CD14-positive monocyte (primary cell): ENCODE results near the gene TFB1M. TPM values are rescaled to one million over a fixed set of nuclear protein-coding genes. Genes with fewer than 3 reads are reported as not detected.
"Not testable (repeated sequence)": the region's sequence is repeated elsewhere in the genome, so short reads cannot be mapped to it uniquely, and the experiment has no call there.

Source experiments
- DNase-seq, 3 donors: peaks; one replicate each; pipeline ENCODE4 v3.0.0-alpha.2; 2011 to 2022
- H2AFZ ChIP-seq: 2 replicates; pipeline ENCODE4 v1.6.0; 2012; ENCODE audit warnings: mild to moderate bottlenecking, low read depth, low read length, inconsistent platforms; ENCODE audit not compliant: insufficient read depth, poor library complexity, severe bottlenecking
- H3K27ac ChIP-seq, 2 donors: 1 replicate in 1 of 2; 2 replicates in 1 of 2; pipeline ENCODE4 v1.5.1; 2012 to 2013; ENCODE audit warnings: low read length in 2 of 2, control low read depth in 1 of 2, inconsistent platforms in 1 of 2, low read depth in 1 of 2, mild to moderate bottlenecking in 1 of 2
- H3K27me3 ChIP-seq, 2 donors: one replicate each; pipeline versions ENCODE4 v1.6.0 to v1.6.1; 2011 to 2013; ENCODE audit warnings: low read length in 2 of 2; ENCODE audit not compliant: control insufficient read depth in 2 of 2, insufficient read depth in 2 of 2
- H3K36me3 ChIP-seq, 2 donors: replicated peaks in 1 of 2; 1 replicate in 1 of 2; 2 replicates in 1 of 2; pipeline versions ENCODE4 v1.5.1 to v1.6.1; 2012 to 2013; ENCODE audit warnings: low read length in 2 of 2, control low read depth in 1 of 2, inconsistent platforms in 1 of 2, mild to moderate bottlenecking in 1 of 2; ENCODE audit not compliant: insufficient read depth in 2 of 2, control insufficient read depth in 1 of 2
- H3K4me1 ChIP-seq, 2 donors: 1 replicate in 1 of 2; 2 replicates in 1 of 2; pipeline versions ENCODE4 v1.5.1 to v1.6.1; 2012 to 2013; ENCODE audit warnings: low read length in 2 of 2, control low read depth in 1 of 2, inconsistent platforms in 1 of 2, mild to moderate bottlenecking in 1 of 2, moderate library complexity in 1 of 2; ENCODE audit not compliant: insufficient read depth in 2 of 2, control insufficient read depth in 1 of 2
- H3K4me2 ChIP-seq: replicated peaks from 2 replicates; pipeline ENCODE3; 2012; ENCODE audit warnings: low read length, moderate library complexity, mild to moderate bottlenecking; ENCODE audit not compliant: poor library complexity, severe bottlenecking; ENCODE audit errors: extremely low read depth
- H3K4me3 ChIP-seq, 3 experiments: fragments of 200-600 bp in 1 of 3; sonication (generic) in 1 of 3; replicated peaks in 1 of 3; 1 replicate in 2 of 3; 2 replicates in 1 of 3; pipeline ENCODE4 v1.5.1; 2011 to 2013; ENCODE audit warnings: low read length in 3 of 3, mild to moderate bottlenecking in 3 of 3, control low read depth in 2 of 3, low read depth in 2 of 3, inconsistent platforms in 1 of 3, moderate library complexity in 1 of 3
- H3K79me2 ChIP-seq: 2 replicates; pipeline ENCODE4 v1.6.0; 2012; ENCODE audit warnings: mild to moderate bottlenecking, control low read depth, inconsistent platforms, low read length, moderate library complexity; ENCODE audit not compliant: insufficient read depth
- H3K9ac ChIP-seq: 2 replicates; pipeline ENCODE4 v1.6.0; 2017; ENCODE audit warnings: low read length, mild to moderate bottlenecking; ENCODE audit not compliant: insufficient read depth, poor library complexity, severe bottlenecking
- H3K9me3 ChIP-seq, 2 donors: replicated peaks in 1 of 2; 1 replicate in 1 of 2; 2 replicates in 1 of 2; pipeline versions ENCODE4 v1.5.1 to v1.6.1; 2012 to 2013; ENCODE audit warnings: low read length in 2 of 2, control low read depth in 1 of 2; ENCODE audit not compliant: control insufficient read depth in 1 of 2, insufficient read depth in 1 of 2
- H4K20me1 ChIP-seq: 2 replicates; pipeline ENCODE4 v1.6.0; 2012; ENCODE audit warnings: mild to moderate bottlenecking, low read length, control low read depth, moderate library complexity; ENCODE audit not compliant: insufficient read depth
- H3K27ac Mint-ChIP-seq, 7 donors: one replicate each; pipeline ENCODE4 v1.8.0; 2020; ENCODE audit warnings: mild to moderate bottlenecking in 7 of 7, mixed read lengths in 7 of 7, moderate library complexity in 6 of 7, inconsistent platforms in 2 of 7
- H3K27me3 Mint-ChIP-seq, 3 donors: one replicate each; pipeline ENCODE4 v1.8.0; 2021 to 2022; ENCODE audit warnings: low read depth in 3 of 3, mild to moderate bottlenecking in 3 of 3, mixed read lengths in 3 of 3, moderate library complexity in 3 of 3, inconsistent platforms in 1 of 3
- H3K36me3 Mint-ChIP-seq, 2 donors: one replicate each; pipeline ENCODE4 v1.8.0; 2020; ENCODE audit warnings: mixed read lengths in 2 of 2, inconsistent platforms in 1 of 2, mild to moderate bottlenecking in 1 of 2
- H3K4me1 Mint-ChIP-seq: one replicate; pipeline ENCODE4 v1.8.0; 2020; ENCODE audit warnings: mild to moderate bottlenecking, mixed read lengths
- H3K4me3 Mint-ChIP-seq, 2 donors: one replicate each; pipeline ENCODE4 v1.8.0; 2020; ENCODE audit warnings: mild to moderate bottlenecking in 2 of 2, mixed read lengths in 2 of 2, moderate library complexity in 1 of 2
- H3K9me3 Mint-ChIP-seq, 7 donors: one replicate each; pipeline ENCODE4 v1.8.0; 2020 to 2022; ENCODE audit warnings: mixed read lengths in 7 of 7, mild to moderate bottlenecking in 6 of 7, moderate library complexity in 6 of 7, inconsistent platforms in 2 of 7
- CTCF ChIP-seq: fragments of 200-600 bp; IDR thresholded peaks from one replicate; pipeline ENCODE4 v1.8.0; 2022; ENCODE audit warnings: antibody characterized with exemption, mild to moderate bottlenecking
- WGBS: methylation state at CpG from one replicate; pipeline ENCODE4 v1.1.5; 2013; ENCODE audit warnings: missing lambda C conversion rate; ENCODE audit not compliant: insufficient coverage; 5-methylcytosine and 5-hydroxymethylcytosine counted together
- intact Hi-C, 2 donors: fragments of 100-400 bp; cut with micrococcal nuclease; formaldehyde crosslinking; loops; one replicate each; pipeline versions ENCODE4 v1.15.0 to v1.15.1; 2023
- polyA plus RNA-seq, 3 donors: library from polyadenylated mRNA; depleted of rRNA in 1 of 3; unstranded in 2 of 3; stranded (reverse) in 1 of 3; fragments of 300-500 nt in 2 of 3; fragments of >200 nt in 1 of 3; fragmentation: Illumina TruSeq in 2 of 3; gene quantifications; 1 replicate in 2 of 3; 2 replicates in 1 of 3; pipeline ENCODE4 v1.2.3, GENCODE V29; 2012 to 2021

The TFB1M gene
- polyA plus RNA-seq, 3 donors, result 4.8 to 5.4 (median 4.8) TPM

DNA sequence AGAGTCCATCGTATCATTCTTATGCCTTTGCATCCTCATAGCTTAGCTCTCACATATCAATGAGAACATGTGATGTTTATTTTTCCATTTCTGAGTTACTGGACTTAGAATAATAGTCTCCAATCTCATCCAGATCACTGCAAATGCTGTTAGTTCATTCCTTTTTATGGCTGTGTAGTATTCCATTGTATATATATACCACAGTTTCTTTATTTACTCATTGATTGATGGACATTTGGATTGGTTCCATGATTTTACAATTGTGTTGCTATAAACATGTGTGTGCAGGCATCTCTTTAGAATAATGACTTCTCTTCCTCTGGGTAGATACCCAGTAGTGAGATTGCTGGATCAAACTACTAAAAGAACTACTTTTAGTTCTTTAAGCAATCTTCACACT lies 21.0 kb upstream of the TFB1M start:
- Mint-ChIP-seq H3K4me1 (no peaks in the 10 kb centered on the region), H3K4me3 (no peak overlapping the region), H3K27me3 (no peaks in the 10 kb centered on the region), H3K9me3 (peaks cover 7 to 27% (median 16%) of the 10 kb centered on the region in 7 donors), H3K27ac (no peak overlapping the region), H3K36me3 (no peaks in the 10 kb centered on the region)
- no peaks in the 10 kb centered on the region for H3K36me3 ChIP-seq
- intact Hi-C loops, result no loop called here
- peaks cover 0 to 6% of the 10 kb centered on the region in 2 donors for H3K9me3 ChIP-seq
- DNase-seq, result no peak
- H3K4me2 ChIP-seq, result no peak overlapping the region
- no peaks in the 10 kb centered on the region for H4K20me1 ChIP-seq
- no peaks in the 10 kb centered on the region for H3K79me2 ChIP-seq
- H3K9ac ChIP-seq, result no peak overlapping the region
- no peak for TF ChIP-seq CTCF
- H3K27me3 ChIP-seq, result no peaks in the 10 kb centered on the region
- no peak overlapping the region for H3K27ac ChIP-seq
- no CpG with 5 or more reads among the region's 1 CpG for WGBS
- no peak overlapping the region for H3K4me3 ChIP-seq
- no peaks in the 10 kb centered on the region for H3K4me1 ChIP-seq
- no peak overlapping the region for H2AFZ ChIP-seq

DNA sequence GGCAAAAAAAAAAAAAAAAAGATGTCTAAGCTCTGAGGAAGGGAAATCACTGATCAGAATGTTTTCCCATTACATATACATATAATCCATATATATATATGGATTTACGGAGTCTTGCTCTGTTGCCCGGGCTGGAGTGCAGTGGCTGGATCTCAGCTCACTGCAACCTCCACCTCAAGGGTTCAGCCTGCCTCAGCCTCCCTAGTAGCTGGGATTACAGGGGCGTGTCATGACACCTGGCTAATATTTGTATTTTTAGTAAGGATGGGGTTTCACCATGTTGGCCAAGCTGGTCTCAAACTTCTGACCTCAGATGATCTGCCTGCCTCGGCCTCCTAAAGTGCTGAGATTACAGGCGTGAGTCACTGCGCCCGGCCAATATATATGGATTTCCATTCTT lies 19.8 kb upstream of the TFB1M start:
- H3K27ac Mint-ChIP-seq, H3K36me3 Mint-ChIP-seq, H3K79me2 ChIP-seq, H3K27me3 ChIP-seq, H2AFZ ChIP-seq, intact Hi-C loops, H3K9me3 ChIP-seq, H3K4me1 Mint-ChIP-seq, DNase-seq, H3K4me3 ChIP-seq, H3K4me3 Mint-ChIP-seq, H3K27ac ChIP-seq, H3K36me3 ChIP-seq, H4K20me1 ChIP-seq, H3K27me3 Mint-ChIP-seq, H3K9ac ChIP-seq, H3K4me1 ChIP-seq, H3K4me2 ChIP-seq: not testable (repeated sequence)
- peaks cover 0 to 17% (median 11%) of the 10 kb centered on the region in 7 donors for H3K9me3 Mint-ChIP-seq
- no CpG with 5 or more reads among the region's 7 CpGs for WGBS
